Activated CD4-positive, alpha-beta memory T cell treated with anti-CD3 and anti-CD28 coated beads, Interleukin-2, amount 10 ng/mL, durations not matched to agents 7 days and 5 days (primary cell): Measurements from ENCODE around the gene ZFAND3. TPM values are rescaled to one million over a fixed set of nuclear protein-coding genes. Genes with fewer than 3 reads are reported as not detected.
"Not testable (repeated sequence)": the region's sequence is repeated elsewhere in the genome, so short reads cannot be mapped to it uniquely, and the experiment has no call there.

Source experiments
- CTCF ChIA-PET: fragments of 350-600 bp; sonication (Branson Sonifier 250); formaldehyde crosslinking; loops from one replicate; lab custom pipeline; 2021; ENCODE audit warnings: antibody characterized with exemption, inconsistent platforms; lab: Charles Lee
- POLR2A ChIA-PET: fragments of 350-600 bp; sonication (Branson Sonifier 250); formaldehyde crosslinking; loops from one replicate; lab custom pipeline; 2021; ENCODE audit warnings: antibody characterized with exemption; lab: Charles Lee
- DNase-seq: peaks from one replicate; pipeline ENCODE4 v3.0.0-alpha.2; 2020
- H3K27ac Mint-ChIP-seq: one replicate; pipeline ENCODE4 v1.8.0; 2021; ENCODE audit warnings: mild to moderate bottlenecking, mixed read lengths
- H3K27me3 Mint-ChIP-seq: one replicate; pipeline ENCODE4 v1.8.0; 2021; ENCODE audit warnings: mixed read lengths
- H3K36me3 Mint-ChIP-seq: one replicate; pipeline ENCODE4 v1.8.0; 2021; ENCODE audit warnings: low read depth, mixed read lengths
- H3K4me1 Mint-ChIP-seq: one replicate; pipeline ENCODE4 v1.8.0; 2021; ENCODE audit warnings: mixed read lengths
- H3K4me3 Mint-ChIP-seq: one replicate; pipeline ENCODE4 v1.8.0; 2021; ENCODE audit warnings: mild to moderate bottlenecking, mixed read lengths
- H3K9me3 Mint-ChIP-seq: one replicate; pipeline ENCODE4 v1.8.0; 2021; ENCODE audit warnings: mixed read lengths
- total RNA-seq, 2 experiments: library from RNA; stranded (reverse); gene quantifications; one replicate each; pipeline ENCODE4 v1.2.3, GENCODE V29; 2021

Gene ZFAND3
- total RNA-seq, 2 experiments from 2014 or later = 35.2 to 38.2 TPM

GRCh38 chr6:38112181-38112580 is 292.7 kb downstream of the ZFAND3 start:
- H3K27me3 Mint-ChIP-seq = no peaks in the 10 kb centered on the region
- H3K9me3 Mint-ChIP-seq = no peaks in the 10 kb centered on the region
- no peak for DNase-seq
- peaks cover 9% of the 10 kb centered on the region for H3K4me1 Mint-ChIP-seq
- no peak overlapping the region for H3K4me3 Mint-ChIP-seq
- ChIA-PET CTCF (no interaction called here), POLR2A (no interaction called here)
- H3K27ac Mint-ChIP-seq = no peak overlapping the region
- H3K36me3 Mint-ChIP-seq = peaks cover 3% of the 10 kb centered on the region

- H3K27ac Mint-ChIP-seq = no peak overlapping the region
- DNase-seq = no peak
- H3K9me3 Mint-ChIP-seq = no peaks in the 10 kb centered on the region
- ChIA-PET POLR2A (no interaction called here), CTCF (no interaction called here)
- no peaks in the 10 kb centered on the region for H3K27me3 Mint-ChIP-seq
- peaks cover 2% of the 10 kb centered on the region for H3K4me1 Mint-ChIP-seq
- no peak overlapping the region for H3K4me3 Mint-ChIP-seq
- H3K36me3 Mint-ChIP-seq = peaks cover 3% of the 10 kb centered on the region
These were observed 294.5 kb downstream of the ZFAND3 start for GRCh38 chr6:38113825-38114576.

DNA sequence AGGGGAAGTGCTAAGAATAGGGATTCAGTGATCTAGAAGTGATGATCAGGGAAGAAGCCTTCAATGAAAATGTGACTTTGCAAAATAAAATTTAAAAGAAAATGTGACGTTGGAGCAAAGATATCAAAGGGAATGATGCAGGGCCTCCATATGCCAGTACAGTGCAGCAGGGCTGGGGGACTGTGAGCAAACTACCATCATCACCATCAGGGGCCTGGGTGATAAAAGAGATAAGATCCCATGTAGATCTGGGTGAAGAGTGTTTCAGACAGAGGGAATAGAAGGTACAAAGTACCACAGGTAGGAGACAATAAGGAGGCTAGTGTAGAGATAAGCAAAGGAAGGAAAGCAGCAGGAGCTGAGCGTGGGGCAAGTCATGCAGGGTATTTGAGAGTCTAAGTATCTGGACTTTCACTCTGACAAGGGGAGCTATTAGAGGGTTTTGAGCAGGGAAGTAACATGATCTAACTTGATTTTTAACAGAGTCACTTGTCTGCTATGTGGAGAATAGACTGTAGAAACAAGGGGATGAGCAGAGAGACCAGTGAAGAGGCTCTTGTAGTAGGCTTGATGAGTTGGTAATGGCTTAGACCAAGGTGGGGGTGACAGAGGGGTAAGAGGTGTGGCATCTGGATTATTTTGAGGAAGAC is 295.6 kb downstream of the ZFAND3 start:
- peaks cover 9% of the 10 kb centered on the region for H3K36me3 Mint-ChIP-seq
- H3K4me3 Mint-ChIP-seq = no peak overlapping the region
- ChIA-PET POLR2A (no interaction called here), CTCF (interaction anchor here (1.2 kb wide), 1 partner anchor 9 kb away, joined by 3 read pairs; no protein-coding TSS in a partner anchor)
- H3K27me3 Mint-ChIP-seq = no peaks in the 10 kb centered on the region
- H3K27ac Mint-ChIP-seq = no peak overlapping the region
- H3K4me1 Mint-ChIP-seq = peaks cover 2% of the 10 kb centered on the region
- no peak for DNase-seq
- H3K9me3 Mint-ChIP-seq = no peaks in the 10 kb centered on the region

DNA sequence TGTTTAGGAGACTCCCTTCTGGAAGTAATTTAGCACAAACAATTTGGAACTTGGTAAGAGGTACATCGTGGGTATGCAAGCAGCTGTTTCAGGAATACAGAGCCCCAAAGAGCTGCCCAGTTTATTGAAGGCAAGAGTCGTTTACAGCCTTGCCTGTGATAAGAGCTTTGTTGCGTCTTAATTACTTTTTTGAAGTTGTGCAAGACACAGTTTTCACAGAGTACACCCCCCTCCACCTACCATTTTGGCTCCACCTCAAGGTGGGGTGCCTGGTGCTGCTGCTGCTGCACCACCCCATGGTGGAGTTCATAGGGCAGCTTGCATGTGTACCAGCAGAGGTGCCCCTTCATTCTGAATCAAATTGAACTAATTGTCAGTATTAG is 296.1 kb downstream of the ZFAND3 start:
- no peaks in the 10 kb centered on the region for H3K9me3 Mint-ChIP-seq
- no peak overlapping the region for H3K4me3 Mint-ChIP-seq
- no peaks in the 10 kb centered on the region for H3K27me3 Mint-ChIP-seq
- POLR2A ChIA-PET = no interaction called here
- H3K36me3 Mint-ChIP-seq = peaks cover 9% of the 10 kb centered on the region
- peaks cover 2% of the 10 kb centered on the region for H3K4me1 Mint-ChIP-seq
- CTCF ChIA-PET = interaction anchor here (1.2 kb wide), 1 partner anchor 9 kb away, joined by 3 read pairs; no protein-coding TSS in a partner anchor
- DNase-seq = no peak
- no peak overlapping the region for H3K27ac Mint-ChIP-seq

DNA sequence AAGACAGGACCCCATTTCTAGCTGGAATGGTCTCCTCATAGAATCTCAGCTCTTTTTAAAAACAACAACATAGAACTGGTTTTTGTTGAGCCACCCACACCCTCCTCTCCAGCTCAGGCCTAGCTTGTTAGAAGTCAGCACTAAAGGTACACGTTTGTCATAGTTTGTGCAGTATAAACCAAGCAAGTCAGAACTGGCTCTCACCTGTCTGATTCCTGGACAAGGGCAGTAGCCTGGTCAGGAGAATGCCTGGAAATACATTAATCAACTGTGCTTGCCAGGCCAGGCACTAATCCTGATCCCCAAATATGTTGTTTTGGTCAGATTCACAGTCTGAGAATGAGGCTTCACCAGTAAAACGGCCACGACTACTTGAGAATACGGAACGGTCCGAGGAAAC is 296.7 kb downstream of the ZFAND3 start:
- Mint-ChIP-seq H3K36me3 (peaks cover 12% of the 10 kb centered on the region), H3K4me3 (no peak overlapping the region), H3K27ac (no peak overlapping the region), H3K27me3 (no peaks in the 10 kb centered on the region), H3K4me1 (peaks cover 2% of the 10 kb centered on the region), H3K9me3 (no peaks in the 10 kb centered on the region)
- no peak for DNase-seq
- ChIA-PET CTCF (interaction anchor here (1.2 kb wide), 2 partner anchors 9 to 10 kb away, joined by 3 read pairs; no protein-coding TSS in a partner anchor), POLR2A (no interaction called here)

GRCh38 chr6:38117281-38117680 is 297.8 kb downstream of the ZFAND3 start:
- DNase-seq = no peak
- no peak overlapping the region for H3K27ac Mint-ChIP-seq
- CTCF ChIA-PET = interaction anchor here (0.7 to 1.2 kb wide), 3 partner anchors 8 to 71 kb away, joined by 3 to 5 read pairs (median 4); no protein-coding TSS in a partner anchor

GRCh38 chr6:38118791-38119365 is 299.4 kb downstream of the ZFAND3 start:
- no peak for DNase-seq
- Mint-ChIP-seq H3K36me3 (peaks cover 25% of the 10 kb centered on the region), H3K27ac (no peak overlapping the region), H3K4me1 (peaks cover 2% of the 10 kb centered on the region), H3K9me3 (no peaks in the 10 kb centered on the region), H3K4me3 (no peak overlapping the region), H3K27me3 (no peaks in the 10 kb centered on the region)
- ChIA-PET POLR2A (no interaction called here), CTCF (no interaction called here)

More at GRCh38 chr6:38117281-38117680, 297.8 kb downstream of the ZFAND3 start:
- no peaks in the 10 kb centered on the region for H3K9me3 Mint-ChIP-seq
- H3K4me3 Mint-ChIP-seq = no peak overlapping the region
- H3K27me3 Mint-ChIP-seq = no peaks in the 10 kb centered on the region
- peaks cover 12% of the 10 kb centered on the region for H3K36me3 Mint-ChIP-seq
- peaks cover 2% of the 10 kb centered on the region for H3K4me1 Mint-ChIP-seq
- POLR2A ChIA-PET = no interaction called here

GRCh38 chr6:38119516-38119915 is 300.0 kb downstream of the ZFAND3 start:
- ChIA-PET POLR2A (no interaction called here), CTCF (no interaction called here)
- Mint-ChIP-seq H3K4me3 (no peak overlapping the region), H3K9me3 (no peaks in the 10 kb centered on the region), H3K4me1 (peaks cover 2% of the 10 kb centered on the region), H3K27me3 (no peaks in the 10 kb centered on the region), H3K36me3 (peaks cover 25% of the 10 kb centered on the region), H3K27ac (no peak overlapping the region)
- DNase-seq = no peak

DNA sequence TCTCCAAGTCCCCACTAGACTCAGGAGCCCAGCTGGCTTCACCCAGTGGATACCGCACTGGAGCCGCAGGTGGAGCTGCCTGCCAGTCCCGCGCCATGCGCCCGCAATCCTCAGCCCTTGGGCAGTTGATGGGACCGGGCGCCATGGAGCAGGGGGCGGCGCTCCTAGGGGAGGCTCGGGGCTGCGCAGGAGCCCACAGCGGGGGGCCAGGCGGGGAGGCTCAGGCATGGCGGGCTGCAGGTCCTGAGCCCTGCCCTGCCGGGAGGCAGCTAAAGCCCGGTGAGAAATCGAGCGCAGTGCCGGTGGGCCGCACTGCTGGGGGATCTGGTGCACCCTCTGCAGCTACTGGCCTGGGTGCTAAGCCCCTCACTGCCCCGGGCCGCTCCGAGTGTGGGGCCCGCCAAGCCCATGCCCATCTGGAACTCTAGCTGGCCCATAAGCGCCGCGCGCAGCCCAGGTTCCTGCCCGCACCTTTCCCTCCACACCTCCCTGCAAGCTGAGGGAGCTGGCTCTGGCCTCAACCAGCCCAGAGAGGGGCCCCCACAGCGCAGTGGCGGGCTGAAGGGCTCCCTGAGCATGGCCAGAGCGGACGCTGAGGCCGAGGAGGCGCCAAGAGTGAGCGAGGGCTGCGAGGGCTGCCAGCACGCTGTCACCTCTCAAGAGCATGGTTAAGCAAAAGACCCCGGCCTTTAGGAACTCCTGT is 304.8 kb downstream of the ZFAND3 start:
- H3K27me3 Mint-ChIP-seq, POLR2A ChIA-PET, H3K4me3 Mint-ChIP-seq, H3K27ac Mint-ChIP-seq, H3K9me3 Mint-ChIP-seq, DNase-seq, H3K4me1 Mint-ChIP-seq: not testable (repeated sequence)
- H3K36me3 Mint-ChIP-seq = peaks cover 27% of the 10 kb centered on the region
- CTCF ChIA-PET = interaction anchor here (0.7 kb wide), 1 partner anchor 8 kb away, joined by 3 read pairs; no protein-coding TSS in a partner anchor

DNA sequence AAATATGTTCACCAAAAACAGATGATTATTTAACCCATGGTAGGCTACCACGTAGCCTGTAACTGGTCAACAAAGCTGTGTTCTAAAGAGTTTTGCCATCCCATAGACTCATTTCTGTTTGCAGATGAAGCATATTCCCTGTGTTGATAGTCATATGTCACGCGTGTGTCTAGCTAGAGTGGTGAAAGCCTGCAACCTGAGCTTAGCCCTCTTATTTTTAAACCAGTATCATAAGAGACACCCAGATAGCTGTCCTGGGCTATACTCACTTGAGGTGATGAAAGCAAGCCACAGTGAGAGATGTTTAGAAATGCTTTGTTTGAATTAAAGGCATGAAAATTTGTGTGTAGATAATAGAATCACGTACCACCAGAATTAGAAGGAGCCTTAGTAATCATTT is 307.8 kb downstream of the ZFAND3 start:
- POLR2A ChIA-PET = no interaction called here
- Mint-ChIP-seq H3K36me3 (peaks cover 32% of the 10 kb centered on the region), H3K9me3 (peaks cover 5% of the 10 kb centered on the region), H3K27me3 (no peaks in the 10 kb centered on the region), H3K4me3 (no peak overlapping the region), H3K27ac (no peak overlapping the region), H3K4me1 (peaks cover 15% of the 10 kb centered on the region)
- DNase-seq = no peak
- CTCF ChIA-PET = interaction anchor here (0.7 kb wide), 1 partner anchor 1217 kb away, joined by 3 read pairs; no protein-coding TSS in a partner anchor

GRCh38 chr6:38131527-38131965 is 312.0 kb downstream of the ZFAND3 start:
- no peaks in the 10 kb centered on the region for H3K27me3 Mint-ChIP-seq
- no peak overlapping the region for H3K4me3 Mint-ChIP-seq
- peaks cover 5% of the 10 kb centered on the region for H3K9me3 Mint-ChIP-seq
- ChIA-PET CTCF (no interaction called here), POLR2A (no interaction called here)
- no peak for DNase-seq
- H3K4me1 Mint-ChIP-seq = peaks cover 18% of the 10 kb centered on the region
- peaks cover 19% of the 10 kb centered on the region for H3K36me3 Mint-ChIP-seq
- no peak overlapping the region for H3K27ac Mint-ChIP-seq

GRCh38 chr6:38133932-38134703 is 314.6 kb downstream of the ZFAND3 start:
- H3K27me3 Mint-ChIP-seq = no peaks in the 10 kb centered on the region
- H3K9me3 Mint-ChIP-seq = peaks cover 5% of the 10 kb centered on the region
- peaks cover 18% of the 10 kb centered on the region for H3K4me1 Mint-ChIP-seq
- DNase-seq = no peak
- POLR2A ChIA-PET = interaction anchor here (1.4 kb wide), 1 partner anchor 9 kb away, joined by 3 read pairs; no protein-coding TSS in a partner anchor
- H3K4me3 Mint-ChIP-seq = no peak overlapping the region
- no peak overlapping the region for H3K27ac Mint-ChIP-seq
- peaks cover 12% of the 10 kb centered on the region for H3K36me3 Mint-ChIP-seq
- CTCF ChIA-PET = interaction anchor here (0.7 kb wide), 1 partner anchor 61 kb away, joined by 3 read pairs; no protein-coding TSS in a partner anchor
